Fibroblast of pulmonary artery (primary cell): ENCODE data around the gene LANCL3.

Experiments
- DNase-seq: peaks from one replicate; pipeline ENCODE4 v3.0.0-alpha.2; 2010; ENCODE audit warnings: low read depth
- H3K4me3 ChIP-seq: replicated peaks from 2 replicates; pipeline ENCODE4 v1.5.1; 2011; ENCODE audit warnings: low read depth, mild to moderate bottlenecking, control low read depth, low read length, moderate library complexity
- CTCF ChIP-seq: IDR thresholded peaks from 2 replicates; pipeline ENCODE4 v1.5.1; 2011; ENCODE audit warnings: mild to moderate bottlenecking, control low read depth, low read length, inconsistent platforms; ENCODE audit errors: missing control alignments

The LANCL3 gene

GRCh38 chrX:37677243-37677642 lies 105.8 kb downstream of the LANCL3 start:
- TF ChIP-seq CTCF: no peak
- no peak overlapping the region for H3K4me3 ChIP-seq
- DNase-seq: no peak

- TF ChIP-seq CTCF: no peak
- no peak overlapping the region for H3K4me3 ChIP-seq
- no peak for DNase-seq
Measured at GRCh38 chrX:37677765-37678164, 106.3 kb downstream of the LANCL3 start.

DNA sequence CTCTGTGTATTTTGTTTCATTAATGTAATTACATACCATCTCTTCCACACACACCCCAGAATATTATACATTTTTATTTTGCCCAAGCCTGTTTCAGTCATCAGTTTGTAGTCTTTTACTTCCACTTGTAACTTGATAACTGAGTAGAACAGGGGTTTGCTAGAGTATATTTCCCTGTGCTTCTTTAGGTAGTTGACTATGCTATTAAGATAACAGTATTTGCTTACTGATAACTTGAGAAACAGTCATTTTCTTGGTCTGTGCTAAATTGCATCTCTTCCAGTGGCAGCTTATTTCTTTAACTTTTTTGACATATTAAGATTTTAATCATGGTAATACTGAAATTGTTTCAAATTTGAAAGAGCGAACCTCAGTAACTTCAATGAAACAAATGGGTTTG lies 107.1 kb downstream of the LANCL3 start:
- DNase-seq: no peak
- H3K4me3 ChIP-seq: no peak overlapping the region
- no peak for TF ChIP-seq CTCF

GRCh38 chrX:37679230-37679629 lies 107.8 kb downstream of the LANCL3 start:
- DNase-seq: no peak
- no peak for TF ChIP-seq CTCF
- H3K4me3 ChIP-seq: no peak overlapping the region

GRCh38 chrX:37679888-37680287 lies 108.4 kb downstream of the LANCL3 start:
- no peak overlapping the region for H3K4me3 ChIP-seq

DNA sequence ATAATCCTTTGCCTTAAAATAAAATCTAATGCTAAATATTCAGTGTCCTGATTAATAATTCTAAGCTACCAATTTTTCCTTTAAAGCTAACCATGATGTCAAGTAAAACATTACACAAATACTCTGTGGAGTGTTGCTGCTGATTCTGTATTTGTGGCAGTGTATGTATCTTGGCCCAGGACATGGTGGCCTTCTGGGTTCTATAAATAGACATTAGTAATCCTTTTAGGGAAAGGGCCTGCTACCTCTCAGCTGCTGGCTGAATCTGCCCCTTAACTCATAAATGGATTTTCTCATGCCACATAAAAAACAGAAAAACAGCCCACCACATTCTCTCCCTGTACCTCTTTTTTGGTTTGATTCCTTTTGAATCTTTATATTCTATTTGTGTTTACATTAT lies 113.0 kb downstream of the LANCL3 start:
- DNase-seq: no peak
- no peak for TF ChIP-seq CTCF
- H3K4me3 ChIP-seq: no peak overlapping the region

More at GRCh38 chrX:37679888-37680287, 108.4 kb downstream of the LANCL3 start:
- no peak for DNase-seq
- no peak for TF ChIP-seq CTCF

GRCh38 chrX:37684973-37685372 lies 113.5 kb downstream of the LANCL3 start:
- no peak overlapping the region for H3K4me3 ChIP-seq
- DNase-seq: no peak
- no peak for TF ChIP-seq CTCF
